Stomach smooth muscle (tissue), 2 donors: ENCODE results near the gene DRC1.
"Not testable (repeated sequence)": the region's sequence is repeated elsewhere in the genome, so short reads cannot be mapped to it uniquely, and the experiment has no call there.

Source experiments
- H3K27ac ChIP-seq: one replicate; pipeline ENCODE4 v1.7.0; 2013; ENCODE audit warnings: mild to moderate bottlenecking, low read length, inconsistent platforms
- H3K27me3 ChIP-seq, 2 donors: one replicate each; pipeline ENCODE4 v1.7.0; 2013; ENCODE audit warnings: low read length in 2 of 2; ENCODE audit not compliant: insufficient read depth in 2 of 2, control insufficient read depth in 1 of 2
- H3K36me3 ChIP-seq, 2 donors: one replicate each; pipeline ENCODE4 v1.7.0; 2013; ENCODE audit warnings: low read length in 2 of 2; ENCODE audit not compliant: control insufficient read depth in 2 of 2, insufficient read depth in 2 of 2
- H3K4me1 ChIP-seq: one replicate; pipeline ENCODE4 v1.7.0; 2013; ENCODE audit warnings: low read length; ENCODE audit not compliant: control insufficient read depth, insufficient read depth
- H3K4me3 ChIP-seq, 2 donors: one replicate each; pipeline ENCODE4 v1.7.0; 2013; ENCODE audit warnings: low read length in 2 of 2
- H3K9ac ChIP-seq, 2 donors: one replicate each; pipeline ENCODE4 v1.7.0; 2013; ENCODE audit warnings: low read length in 2 of 2, mild to moderate bottlenecking in 1 of 2
- H3K9me3 ChIP-seq, 2 donors: one replicate each; pipeline ENCODE4 v1.7.0; 2013; ENCODE audit warnings: low read length in 2 of 2; ENCODE audit not compliant: control insufficient read depth in 2 of 2
- donor health status: healthy.
- donor health status: Pancreatic carcinoma.

The DRC1 gene

DNA sequence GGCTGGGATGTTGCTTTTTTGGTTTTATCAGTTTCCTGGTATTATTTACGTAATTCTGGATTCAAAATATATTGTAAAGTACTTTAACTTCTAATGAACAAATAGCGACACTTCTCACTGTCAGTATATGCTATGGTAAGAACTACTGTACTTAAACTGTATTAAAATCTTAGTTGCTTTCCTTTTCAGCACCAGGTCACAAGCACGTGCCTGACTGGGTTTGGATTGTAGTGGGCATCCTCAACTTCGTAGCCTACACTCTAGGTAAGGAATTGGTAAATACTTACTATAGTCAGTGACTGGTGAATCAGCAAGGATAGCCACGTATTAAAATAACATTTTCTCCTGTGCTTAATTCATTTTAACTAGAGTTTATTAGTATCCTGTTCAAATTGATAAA is 34.8 kb upstream of the DRC1 start:
- Histone ChIP-seq H3K27ac (no peak overlapping the region), H3K4me1 (no peaks in the 10 kb centered on the region), H3K27me3 (no peaks in the 10 kb centered on the region), H3K9me3 (no peaks in the 10 kb centered on the region), H3K9ac (no peak overlapping the region), H3K36me3 (peaks cover 0 to 19% of the 10 kb centered on the region in 2 donors), H3K4me3 (no peak overlapping the region)

DNA sequence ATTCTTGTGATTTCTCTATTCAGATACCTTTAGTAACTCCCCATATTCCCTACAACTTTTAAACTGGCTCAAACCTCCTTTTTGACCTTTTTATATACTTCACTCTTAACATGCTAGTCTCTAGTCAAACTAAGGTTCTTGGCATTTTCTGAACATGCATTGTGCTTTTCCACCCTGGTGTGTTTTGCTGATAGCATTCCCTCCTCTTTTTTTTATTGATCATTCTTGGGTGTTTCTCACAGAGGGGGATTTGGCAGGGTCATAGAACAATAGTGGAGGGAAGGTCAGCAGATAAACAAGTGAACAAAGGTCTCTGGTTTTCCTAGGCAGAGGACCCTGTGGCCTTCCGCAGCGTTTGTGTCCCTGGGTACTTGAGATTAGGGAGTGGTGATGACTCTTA is 32.1 kb upstream of the DRC1 start:
- not testable (repeated sequence) for H3K9ac ChIP-seq, H3K4me3 ChIP-seq
- H3K36me3 ChIP-seq, result peaks cover 7 to 19% of the 10 kb centered on the region in 2 donors

DNA sequence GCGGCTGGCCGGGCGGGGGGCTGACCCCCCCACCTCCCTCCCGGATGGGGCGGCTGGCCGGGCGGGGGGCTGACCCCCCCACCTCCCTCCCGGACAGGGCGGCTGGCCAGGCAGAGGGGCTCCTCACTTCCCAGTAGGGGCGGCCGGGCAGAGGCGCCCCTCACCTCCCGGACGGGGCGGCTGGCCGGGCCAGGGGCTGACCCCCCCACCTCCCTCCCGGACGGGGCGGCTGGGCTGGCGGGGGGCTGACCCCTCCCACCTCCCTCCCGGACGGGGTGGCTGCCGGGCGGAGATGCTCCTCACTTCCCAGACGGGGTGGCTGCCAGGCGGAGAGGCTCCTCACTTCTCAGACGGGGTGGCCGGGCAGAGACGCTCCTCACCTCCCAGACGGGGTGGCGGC is 30.8 kb upstream of the DRC1 start:
- not testable (repeated sequence) for H3K9me3 ChIP-seq

More for the DNA sequence above, 32.1 kb upstream of the DRC1 start:
- not testable (repeated sequence) for H3K27ac ChIP-seq, H3K4me1 ChIP-seq, H3K9me3 ChIP-seq, H3K27me3 ChIP-seq

DNA sequence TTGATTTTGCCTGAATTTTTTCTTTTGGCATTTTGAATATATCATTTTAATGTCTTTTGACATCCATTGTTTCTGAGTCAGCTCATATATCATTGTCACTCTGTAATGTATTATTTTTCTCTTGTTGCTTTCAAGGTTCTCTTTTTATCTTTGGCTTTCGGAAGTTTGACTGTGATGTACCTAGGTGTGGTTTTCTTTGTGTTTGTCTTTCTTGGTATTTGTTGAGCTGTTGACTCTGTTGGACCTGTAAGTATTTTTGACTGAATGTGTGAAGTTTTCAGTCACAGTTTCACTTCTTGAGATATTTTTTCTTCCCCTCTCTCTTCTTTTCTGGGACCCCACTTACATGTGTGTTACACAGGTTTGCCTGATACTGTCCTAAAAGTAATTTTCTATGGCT is 24.9 kb upstream of the DRC1 start:
- peaks cover 7 to 11% of the 10 kb centered on the region in 2 donors for H3K36me3 ChIP-seq
- H3K4me3 ChIP-seq, result no peak overlapping the region
- H3K4me1 ChIP-seq, result no peaks in the 10 kb centered on the region
- H3K27ac ChIP-seq, result no peak overlapping the region
- H3K9ac ChIP-seq, result no peak overlapping the region
- no peaks in the 10 kb centered on the region for H3K27me3 ChIP-seq
- no peaks in the 10 kb centered on the region for H3K9me3 ChIP-seq

More for the DNA sequence above, 30.8 kb upstream of the DRC1 start:
- peaks cover 9 to 21% of the 10 kb centered on the region in 2 donors for H3K36me3 ChIP-seq
- H3K4me1 ChIP-seq, H3K27ac ChIP-seq, H3K4me3 ChIP-seq, H3K27me3 ChIP-seq, H3K9ac ChIP-seq: not testable (repeated sequence)

DNA sequence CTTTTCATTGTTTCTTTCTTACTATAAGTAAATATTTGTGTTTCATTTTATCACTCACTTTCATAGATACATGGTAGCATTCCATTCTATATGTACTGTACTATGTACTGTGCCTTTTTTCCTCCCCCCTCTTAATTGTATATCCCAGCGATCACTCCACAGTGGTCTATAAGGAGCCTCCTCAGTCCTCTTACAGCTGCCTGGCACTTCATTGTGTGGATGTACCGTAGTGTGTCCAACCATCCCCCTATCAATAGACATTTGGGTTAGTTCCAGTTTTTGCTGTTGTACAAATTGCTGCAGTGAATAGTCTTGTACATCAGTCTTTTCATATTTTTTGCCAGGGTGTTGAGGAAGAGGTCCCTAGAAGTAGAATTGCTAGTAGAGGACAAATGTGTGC is 21.4 kb upstream of the DRC1 start:
- Histone ChIP-seq H3K4me3 (no peak overlapping the region), H3K9me3 (no peaks in the 10 kb centered on the region), H3K9ac (no peak overlapping the region), H3K36me3 (peaks cover 6 to 7% of the 10 kb centered on the region in 2 donors), H3K27me3 (no peaks in the 10 kb centered on the region), H3K27ac (no peak overlapping the region), H3K4me1 (no peaks in the 10 kb centered on the region)

DNA sequence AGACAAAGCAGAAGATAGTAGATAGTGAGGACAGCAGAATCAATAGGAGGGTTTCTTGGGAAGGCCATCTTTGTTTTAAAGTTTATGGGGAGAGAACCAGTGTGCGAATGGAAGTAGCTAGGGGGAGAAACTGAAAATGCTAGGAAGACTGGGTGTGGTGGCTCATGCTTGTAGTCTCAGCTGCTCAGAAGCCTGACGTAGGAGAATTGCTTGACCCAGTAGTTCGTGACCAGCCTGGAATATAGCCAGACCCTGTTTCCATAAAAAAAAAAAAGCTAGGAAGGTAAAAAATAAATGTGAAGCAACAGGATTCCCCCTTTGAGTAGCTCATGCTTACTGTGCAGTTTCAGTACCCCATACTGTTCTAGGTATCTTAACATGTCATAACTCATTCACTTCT is 19.2 kb upstream of the DRC1 start:
- H3K4me3 ChIP-seq, result no peak overlapping the region
- no peak overlapping the region for H3K9ac ChIP-seq
- H3K27ac ChIP-seq, result no peak overlapping the region
- H3K4me1 ChIP-seq, result no peaks in the 10 kb centered on the region
- no peaks in the 10 kb centered on the region for H3K27me3 ChIP-seq
- peaks cover 5 to 6% of the 10 kb centered on the region in 2 donors for H3K36me3 ChIP-seq
- no peaks in the 10 kb centered on the region for H3K9me3 ChIP-seq

DNA sequence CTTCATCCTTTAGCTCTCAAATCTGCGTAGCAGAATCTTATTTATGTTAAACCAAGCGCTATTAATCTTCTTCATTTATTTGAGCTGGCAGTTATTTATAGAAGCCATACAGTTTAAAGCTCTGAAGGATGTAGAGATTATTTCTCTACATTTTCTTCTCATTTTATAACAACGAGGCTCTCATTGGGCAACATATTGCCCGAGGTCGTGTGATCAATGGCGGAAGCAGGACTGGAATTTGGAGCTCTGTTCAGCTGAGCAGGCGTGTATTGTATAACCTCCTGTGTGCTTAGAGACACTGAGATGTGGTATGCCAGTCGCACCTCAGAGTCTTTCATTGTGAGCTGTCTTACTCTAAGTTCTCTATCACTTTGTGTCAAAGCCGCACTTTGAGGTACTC is 17.5 kb upstream of the DRC1 start:
- peaks cover 4 to 5% of the 10 kb centered on the region in 2 donors for H3K36me3 ChIP-seq
- no peak overlapping the region for H3K9ac ChIP-seq
- no peak overlapping the region for H3K4me3 ChIP-seq
- no peaks in the 10 kb centered on the region for H3K27me3 ChIP-seq
- no peaks in the 10 kb centered on the region for H3K4me1 ChIP-seq
- no peaks in the 10 kb centered on the region for H3K9me3 ChIP-seq
- H3K27ac ChIP-seq, result no peak overlapping the region

DNA sequence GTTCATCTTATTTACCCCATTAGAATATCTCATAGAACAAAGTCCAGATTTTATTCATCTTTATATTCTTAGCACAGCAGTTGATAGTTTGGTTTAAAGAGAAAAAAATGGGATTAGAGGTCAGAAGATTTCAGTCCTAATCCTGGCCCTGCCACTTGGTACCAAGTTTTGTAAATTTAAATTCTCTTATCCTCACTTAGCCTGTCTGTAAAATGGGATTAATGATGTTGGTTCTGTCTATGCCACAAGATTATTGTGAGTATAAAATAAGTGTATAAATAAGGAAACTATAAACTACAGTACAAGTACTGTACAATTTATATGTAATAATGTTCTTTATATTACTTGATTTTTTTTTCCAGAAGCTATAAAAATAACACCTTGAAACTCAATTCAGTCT is 17.1 kb upstream of the DRC1 start:
- Histone ChIP-seq H3K27me3 (no peaks in the 10 kb centered on the region), H3K9ac (no peak overlapping the region), H3K4me3 (no peak overlapping the region), H3K27ac (no peak overlapping the region), H3K9me3 (no peaks in the 10 kb centered on the region), H3K4me1 (no peaks in the 10 kb centered on the region), H3K36me3 (peaks cover 4 to 5% of the 10 kb centered on the region in 2 donors)

DNA sequence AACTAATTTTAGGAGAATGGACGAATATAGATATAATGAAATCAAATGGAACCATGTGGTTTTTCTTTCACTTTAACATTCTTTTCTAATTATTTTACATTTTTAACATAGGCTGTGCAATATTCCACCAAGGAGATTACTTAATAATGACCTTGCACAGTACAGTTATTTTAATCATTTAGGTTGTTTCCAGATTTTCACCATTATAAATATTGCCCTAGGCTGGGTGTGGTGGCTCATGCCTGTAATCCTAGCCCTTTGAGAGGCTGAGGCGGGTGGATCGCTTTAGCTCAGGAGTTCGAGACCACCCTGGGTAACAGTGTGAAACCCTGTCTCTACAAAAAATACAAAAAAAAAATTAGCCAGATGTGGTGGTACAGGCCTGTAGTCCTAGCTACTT is 14.5 kb upstream of the DRC1 start:
- Histone ChIP-seq H3K36me3 (peaks cover 4 to 5% of the 10 kb centered on the region in 2 donors), H3K9me3 (no peaks in the 10 kb centered on the region), H3K27me3 (no peaks in the 10 kb centered on the region), H3K4me3 (no peak overlapping the region), H3K27ac (no peak overlapping the region), H3K4me1 (no peaks in the 10 kb centered on the region), H3K9ac (no peak overlapping the region)

DNA sequence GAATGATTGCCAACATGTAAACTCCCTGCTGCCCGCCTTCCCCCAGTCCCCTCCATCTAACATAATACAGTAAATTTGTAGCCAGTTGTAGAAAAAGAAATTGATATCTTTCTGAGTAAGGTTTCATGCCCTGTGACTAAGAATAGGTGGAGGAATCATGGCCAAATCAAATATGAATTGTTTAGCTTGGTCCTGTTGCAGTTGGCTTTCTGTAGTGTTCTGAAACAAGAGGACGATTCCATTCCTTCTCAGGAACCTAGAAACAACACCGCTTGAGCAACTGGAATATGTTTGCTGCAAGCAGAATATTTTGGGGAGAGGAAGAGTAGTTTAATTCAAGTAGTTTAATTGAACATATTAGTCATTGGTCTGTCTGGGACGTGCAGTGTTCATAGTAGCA is 7.0 kb upstream of the DRC1 start:
- H3K4me3 ChIP-seq, result no peak overlapping the region
- no peak overlapping the region for H3K27ac ChIP-seq
- H3K9ac ChIP-seq, result no peak overlapping the region
- no peaks in the 10 kb centered on the region for H3K9me3 ChIP-seq
- H3K27me3 ChIP-seq, result no peaks in the 10 kb centered on the region
- H3K36me3 ChIP-seq, result peaks cover 0 to 2% of the 10 kb centered on the region in 2 donors
- no peaks in the 10 kb centered on the region for H3K4me1 ChIP-seq

DNA sequence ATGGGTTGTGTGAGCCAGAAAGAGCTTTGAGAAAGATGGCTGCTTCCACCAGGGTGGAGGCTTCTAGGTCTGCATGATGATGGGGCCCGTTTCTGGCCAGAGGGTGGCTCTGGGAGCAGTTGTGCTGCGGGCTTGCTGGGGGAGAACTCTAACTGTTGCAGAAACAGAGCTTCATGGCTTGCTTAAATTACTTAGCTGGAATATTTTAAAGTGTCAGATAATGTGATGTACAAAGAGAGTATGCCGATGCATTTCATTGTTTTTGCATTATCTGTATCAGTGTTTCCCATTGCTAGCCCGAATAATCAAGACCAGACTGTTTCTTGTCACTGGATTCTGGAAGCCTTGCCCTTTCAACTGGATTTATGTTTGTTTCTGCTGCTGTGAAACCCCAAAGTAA is 6.3 kb upstream of the DRC1 start:
- no peaks in the 10 kb centered on the region for H3K4me1 ChIP-seq
- no peak overlapping the region for H3K27ac ChIP-seq
- no peak overlapping the region for H3K4me3 ChIP-seq
- H3K27me3 ChIP-seq, result no peaks in the 10 kb centered on the region
- peaks cover 0 to 2% of the 10 kb centered on the region in 2 donors for H3K36me3 ChIP-seq
- no peak overlapping the region for H3K9ac ChIP-seq
- no peaks in the 10 kb centered on the region for H3K9me3 ChIP-seq
